DOHH2 (cell line): ENCODE data around the gene PROKR1.

Source experiments
- EZH2phosphoT487 ChIP-seq: fragments of 200-600 bp; sonication (generic); IDR thresholded peaks from 2 replicates; pipeline ENCODE4 v1.6.1; 2017; ENCODE audit warnings: borderline replicate concordance, mild to moderate bottlenecking, antibody characterized with exemption, low read length, moderate library complexity, mixed read lengths
- TF ChIP-seq, protein P1 (sequence below): fragments of 200-600 bp; sonication (generic); IDR thresholded peaks from one replicate; pipeline ENCODE4 v1.5.1; 2014; ENCODE audit warnings: antibody characterized with exemption, mild to moderate bottlenecking, low read depth, low read length; ENCODE audit not compliant: poor library complexity, severe bottlenecking

DNA sequence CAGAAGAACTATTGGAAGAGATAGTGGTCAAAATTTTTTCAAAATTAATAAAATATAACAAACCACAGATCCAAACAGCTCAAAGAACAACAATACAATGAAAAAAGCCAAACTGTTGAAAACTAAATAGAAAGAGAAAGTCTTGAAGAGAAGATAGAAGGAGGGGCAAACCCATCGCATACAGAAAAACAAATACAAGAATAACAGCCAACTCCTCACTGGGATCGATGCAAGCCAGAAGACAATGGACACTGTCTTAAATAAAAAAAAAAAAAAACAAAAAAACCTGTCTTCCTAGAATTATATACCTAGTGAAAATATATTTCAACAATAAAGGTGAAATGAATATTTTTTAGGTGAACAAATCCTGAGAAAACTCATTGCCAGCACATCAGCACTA is 57.2 kb downstream of the PROKR1 start:
- TF ChIP-seq, protein P1, sequence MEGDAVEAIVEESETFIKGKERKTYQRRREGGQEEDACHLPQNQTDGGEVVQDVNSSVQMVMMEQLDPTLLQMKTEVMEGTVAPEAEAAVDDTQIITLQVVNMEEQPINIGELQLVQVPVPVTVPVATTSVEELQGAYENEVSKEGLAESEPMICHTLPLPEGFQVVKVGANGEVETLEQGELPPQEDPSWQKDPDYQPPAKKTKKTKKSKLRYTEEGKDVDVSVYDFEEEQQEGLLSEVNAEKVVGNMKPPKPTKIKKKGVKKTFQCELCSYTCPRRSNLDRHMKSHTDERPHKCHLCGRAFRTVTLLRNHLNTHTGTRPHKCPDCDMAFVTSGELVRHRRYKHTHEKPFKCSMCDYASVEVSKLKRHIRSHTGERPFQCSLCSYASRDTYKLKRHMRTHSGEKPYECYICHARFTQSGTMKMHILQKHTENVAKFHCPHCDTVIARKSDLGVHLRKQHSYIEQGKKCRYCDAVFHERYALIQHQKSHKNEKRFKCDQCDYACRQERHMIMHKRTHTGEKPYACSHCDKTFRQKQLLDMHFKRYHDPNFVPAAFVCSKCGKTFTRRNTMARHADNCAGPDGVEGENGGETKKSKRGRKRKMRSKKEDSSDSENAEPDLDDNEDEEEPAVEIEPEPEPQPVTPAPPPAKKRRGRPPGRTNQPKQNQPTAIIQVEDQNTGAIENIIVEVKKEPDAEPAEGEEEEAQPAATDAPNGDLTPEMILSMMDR, result no peak
- TF ChIP-seq EZH2phosphoT487, result no peak
